CD14-positive monocyte (primary cell): ENCODE data around the gene BSN. TPM values are rescaled to one million over a fixed set of nuclear protein-coding genes. Genes with fewer than 3 reads are reported as not detected.

ENCODE experiments used
- DNase-seq, 3 donors: peaks; one replicate each; pipeline ENCODE4 v3.0.0-alpha.2; 2011 to 2022
- H2AFZ ChIP-seq: 2 replicates; pipeline ENCODE4 v1.6.0; 2012; ENCODE audit warnings: mild to moderate bottlenecking, low read depth, low read length, inconsistent platforms; ENCODE audit not compliant: insufficient read depth, poor library complexity, severe bottlenecking
- H3K27ac ChIP-seq, 2 donors: 1 replicate in 1 of 2; 2 replicates in 1 of 2; pipeline ENCODE4 v1.5.1; 2012 to 2013; ENCODE audit warnings: low read length in 2 of 2, control low read depth in 1 of 2, inconsistent platforms in 1 of 2, low read depth in 1 of 2, mild to moderate bottlenecking in 1 of 2
- H3K27me3 ChIP-seq, 2 donors: one replicate each; pipeline versions ENCODE4 v1.6.0 to v1.6.1; 2011 to 2013; ENCODE audit warnings: low read length in 2 of 2; ENCODE audit not compliant: control insufficient read depth in 2 of 2, insufficient read depth in 2 of 2
- H3K36me3 ChIP-seq, 2 donors: replicated peaks in 1 of 2; 1 replicate in 1 of 2; 2 replicates in 1 of 2; pipeline versions ENCODE4 v1.5.1 to v1.6.1; 2012 to 2013; ENCODE audit warnings: low read length in 2 of 2, control low read depth in 1 of 2, inconsistent platforms in 1 of 2, mild to moderate bottlenecking in 1 of 2; ENCODE audit not compliant: insufficient read depth in 2 of 2, control insufficient read depth in 1 of 2
- H3K4me1 ChIP-seq, 2 donors: 1 replicate in 1 of 2; 2 replicates in 1 of 2; pipeline versions ENCODE4 v1.5.1 to v1.6.1; 2012 to 2013; ENCODE audit warnings: low read length in 2 of 2, control low read depth in 1 of 2, inconsistent platforms in 1 of 2, mild to moderate bottlenecking in 1 of 2, moderate library complexity in 1 of 2; ENCODE audit not compliant: insufficient read depth in 2 of 2, control insufficient read depth in 1 of 2
- H3K4me2 ChIP-seq: replicated peaks from 2 replicates; pipeline ENCODE3; 2012; ENCODE audit warnings: low read length, moderate library complexity, mild to moderate bottlenecking; ENCODE audit not compliant: poor library complexity, severe bottlenecking; ENCODE audit errors: extremely low read depth
- H3K4me3 ChIP-seq, 3 experiments: fragments of 200-600 bp in 1 of 3; sonication (generic) in 1 of 3; replicated peaks in 1 of 3; 1 replicate in 2 of 3; 2 replicates in 1 of 3; pipeline ENCODE4 v1.5.1; 2011 to 2013; ENCODE audit warnings: low read length in 3 of 3, mild to moderate bottlenecking in 3 of 3, control low read depth in 2 of 3, low read depth in 2 of 3, inconsistent platforms in 1 of 3, moderate library complexity in 1 of 3
- H3K79me2 ChIP-seq: 2 replicates; pipeline ENCODE4 v1.6.0; 2012; ENCODE audit warnings: mild to moderate bottlenecking, control low read depth, inconsistent platforms, low read length, moderate library complexity; ENCODE audit not compliant: insufficient read depth
- H3K9ac ChIP-seq: 2 replicates; pipeline ENCODE4 v1.6.0; 2017; ENCODE audit warnings: low read length, mild to moderate bottlenecking; ENCODE audit not compliant: insufficient read depth, poor library complexity, severe bottlenecking
- H3K9me3 ChIP-seq, 2 donors: replicated peaks in 1 of 2; 1 replicate in 1 of 2; 2 replicates in 1 of 2; pipeline versions ENCODE4 v1.5.1 to v1.6.1; 2012 to 2013; ENCODE audit warnings: low read length in 2 of 2, control low read depth in 1 of 2; ENCODE audit not compliant: control insufficient read depth in 1 of 2, insufficient read depth in 1 of 2
- H4K20me1 ChIP-seq: 2 replicates; pipeline ENCODE4 v1.6.0; 2012; ENCODE audit warnings: mild to moderate bottlenecking, low read length, control low read depth, moderate library complexity; ENCODE audit not compliant: insufficient read depth
- H3K27ac Mint-ChIP-seq, 7 donors: one replicate each; pipeline ENCODE4 v1.8.0; 2020; ENCODE audit warnings: mild to moderate bottlenecking in 7 of 7, mixed read lengths in 7 of 7, moderate library complexity in 6 of 7, inconsistent platforms in 2 of 7
- H3K27me3 Mint-ChIP-seq, 3 donors: one replicate each; pipeline ENCODE4 v1.8.0; 2021 to 2022; ENCODE audit warnings: low read depth in 3 of 3, mild to moderate bottlenecking in 3 of 3, mixed read lengths in 3 of 3, moderate library complexity in 3 of 3, inconsistent platforms in 1 of 3
- H3K36me3 Mint-ChIP-seq, 2 donors: one replicate each; pipeline ENCODE4 v1.8.0; 2020; ENCODE audit warnings: mixed read lengths in 2 of 2, inconsistent platforms in 1 of 2, mild to moderate bottlenecking in 1 of 2
- H3K4me1 Mint-ChIP-seq: one replicate; pipeline ENCODE4 v1.8.0; 2020; ENCODE audit warnings: mild to moderate bottlenecking, mixed read lengths
- H3K4me3 Mint-ChIP-seq, 2 donors: one replicate each; pipeline ENCODE4 v1.8.0; 2020; ENCODE audit warnings: mild to moderate bottlenecking in 2 of 2, mixed read lengths in 2 of 2, moderate library complexity in 1 of 2
- H3K9me3 Mint-ChIP-seq, 7 donors: one replicate each; pipeline ENCODE4 v1.8.0; 2020 to 2022; ENCODE audit warnings: mixed read lengths in 7 of 7, mild to moderate bottlenecking in 6 of 7, moderate library complexity in 6 of 7, inconsistent platforms in 2 of 7
- CTCF ChIP-seq: fragments of 200-600 bp; IDR thresholded peaks from one replicate; pipeline ENCODE4 v1.8.0; 2022; ENCODE audit warnings: antibody characterized with exemption, mild to moderate bottlenecking
- WGBS: methylation state at CpG from one replicate; pipeline ENCODE4 v1.1.5; 2013; ENCODE audit warnings: missing lambda C conversion rate; ENCODE audit not compliant: insufficient coverage; 5-methylcytosine and 5-hydroxymethylcytosine counted together
- intact Hi-C, 2 donors: fragments of 100-400 bp; cut with micrococcal nuclease; formaldehyde crosslinking; loops; one replicate each; pipeline versions ENCODE4 v1.15.0 to v1.15.1; 2023
- polyA plus RNA-seq, 3 donors: library from polyadenylated mRNA; depleted of rRNA in 1 of 3; unstranded in 2 of 3; stranded (reverse) in 1 of 3; fragments of 300-500 nt in 2 of 3; fragments of >200 nt in 1 of 3; fragmentation: Illumina TruSeq in 2 of 3; gene quantifications; 1 replicate in 2 of 3; 2 replicates in 1 of 3; pipeline ENCODE4 v1.2.3, GENCODE V29; 2012 to 2021

The BSN gene
- polyA plus RNA-seq, 3 donors: not detected

- H3K27ac ChIP-seq: peak overlapping the region; percentile 55 to 63
- H3K27me3 ChIP-seq: no peaks in the 10 kb centered on the region
- no peaks in the 10 kb centered on the region for H3K36me3 ChIP-seq
- peak overlapping the region; percentile 58 for H3K9ac ChIP-seq
- Mint-ChIP-seq H3K27me3 (peaks cover 2 to 10% (median 8%) of the 10 kb centered on the region in 3 donors), H3K9me3 (peaks cover 0 to 2% (median 0%) of the 10 kb centered on the region in 7 donors), H3K36me3 (no peaks in the 10 kb centered on the region), H3K27ac (peak overlapping the region in 5 of 7 donors; percentile 25 to 82 (median 72)), H3K4me3 (peak overlapping the region; percentile 78 to 88), H3K4me1 (peaks cover 8% of the 10 kb centered on the region)
- H3K4me3 ChIP-seq: peak overlapping the region; percentile 47 to 77 (median 57)
- H2AFZ ChIP-seq: peak overlapping the region; percentile 88
- H3K9me3 ChIP-seq: no peaks in the 10 kb centered on the region
- peaks cover 8 to 10% of the 10 kb centered on the region in 2 donors for H3K4me1 ChIP-seq
- peak; percentile 91 to 96 (median 93) for DNase-seq
- intact Hi-C loops: loop anchor here (1.0 to 5.0 kb wide), 2 partner anchors 132 to 134 kb away; partner anchors contain the start of gene APEH (in 2 of the 2)
- peak; percentile 87 for TF ChIP-seq CTCF
- under 1% methylated on average over 62 of the region's 63 CpGs for WGBS
- peak overlapping the region; percentile 79 for H3K4me2 ChIP-seq
- H3K79me2 ChIP-seq: no peaks in the 10 kb centered on the region
- H4K20me1 ChIP-seq: no peaks in the 10 kb centered on the region
Measured at GRCh38 chr3:49539659-49540560, 14.4 kb upstream of the BSN start.

- TF ChIP-seq CTCF: no peak
- H4K20me1 ChIP-seq: no peaks in the 10 kb centered on the region
- peak overlapping the region in 1 of 2 donors; percentile 57 for H3K4me3 Mint-ChIP-seq
- no peaks in the 10 kb centered on the region for H3K36me3 ChIP-seq
- H3K36me3 Mint-ChIP-seq: peaks cover 0 to 1% of the 10 kb centered on the region in 2 donors
- intact Hi-C loops: no loop called here
- H3K4me1 Mint-ChIP-seq: peaks cover 13% of the 10 kb centered on the region
- no peak overlapping the region for H2AFZ ChIP-seq
- H3K4me1 ChIP-seq: peaks cover 14 to 20% of the 10 kb centered on the region in 2 donors
- no peak overlapping the region for H3K4me3 ChIP-seq
- H3K27ac ChIP-seq: no peak overlapping the region
- no peak overlapping the region for H3K27ac Mint-ChIP-seq
- peaks cover 0 to 16% (median 6%) of the 10 kb centered on the region in 7 donors for H3K9me3 Mint-ChIP-seq
- peaks cover 32 to 46% of the 10 kb centered on the region in 2 donors for H3K27me3 ChIP-seq
- H3K27me3 Mint-ChIP-seq: peaks cover 42 to 62% (median 48%) of the 10 kb centered on the region in 3 donors
- no peak for DNase-seq
- peaks cover 0 to 6% of the 10 kb centered on the region in 2 donors for H3K9me3 ChIP-seq
- H3K79me2 ChIP-seq: no peaks in the 10 kb centered on the region
- no peak overlapping the region for H3K9ac ChIP-seq
- no peak overlapping the region for H3K4me2 ChIP-seq
Measured at GRCh38 chr3:49552087-49552486, 2.2 kb upstream of the BSN start.
